GM23338 (cell line): ENCODE data around the gene TM9SF4. TPM values are rescaled to one million over a fixed set of nuclear protein-coding genes. Genes with fewer than 3 reads are reported as not detected.

Source experiments
- ATAC-seq: fragments of 200-7000 bp; cut with Tn5 transposase; 3 replicates; pipeline ENCODE4 v1.9.1; 2020
- DNase-seq: peaks from one replicate; pipeline ENCODE4 v3.0.0-alpha.2; 2015; ENCODE audit warnings: low spot score
- H2AFZ ChIP-seq: fragments of 200-600 bp; sonication (generic); 2 replicates; pipeline ENCODE4 v1.8.0; 2016; ENCODE audit warnings: antibody characterized with exemption, mild to moderate bottlenecking, moderate library complexity
- H3F3A ChIP-seq: fragments of 200-600 bp; sonication (generic); replicated peaks from 2 replicates; pipeline ENCODE4 v1.8.0; 2017; ENCODE audit warnings: antibody characterized with exemption, mixed run types, low read depth
- H3K27ac ChIP-seq: fragments of 200-600 bp; sonication (generic); 2 replicates; pipeline ENCODE4 v1.6.1; 2016; ENCODE audit warnings: low read depth
- H3K27me3 ChIP-seq: fragments of 200-600 bp; sonication (generic); 2 replicates; pipeline ENCODE4 v1.8.0; 2016; ENCODE audit warnings: mild to moderate bottlenecking, mixed run types, moderate library complexity; ENCODE audit not compliant: insufficient read depth
- H3K36me3 ChIP-seq: fragments of 200-600 bp; sonication (generic); 2 replicates; pipeline ENCODE4 v1.8.0; 2016; ENCODE audit warnings: mild to moderate bottlenecking; ENCODE audit not compliant: insufficient read depth
- H3K4me1 ChIP-seq: fragments of 200-600 bp; sonication (generic); 2 replicates; pipeline ENCODE4 v1.8.0; 2016; ENCODE audit warnings: mild to moderate bottlenecking, moderate library complexity; ENCODE audit not compliant: insufficient read depth
- H3K4me2 ChIP-seq: fragments of 200-600 bp; sonication (generic); 2 replicates; pipeline ENCODE4 v1.7.1; 2017; ENCODE audit warnings: mixed run types
- H3K4me3 ChIP-seq: fragments of 200-600 bp; sonication (generic); 2 replicates; pipeline ENCODE4 v1.6.1; 2016; ENCODE audit warnings: mixed run types
- H3K79me2 ChIP-seq: fragments of 200-600 bp; sonication (generic); replicated peaks from 2 replicates; pipeline ENCODE4 v1.8.0; 2017; ENCODE audit warnings: mild to moderate bottlenecking; ENCODE audit not compliant: insufficient read depth
- H3K9me2 ChIP-seq: fragments of 200-600 bp; sonication (generic); 2 replicates; pipeline ENCODE4 v1.8.0; 2017; ENCODE audit not compliant: insufficient read depth
- H4K20me1 ChIP-seq: fragments of 200-600 bp; sonication (generic); replicated peaks from 2 replicates; pipeline ENCODE4 v1.8.0; 2017; ENCODE audit warnings: mild to moderate bottlenecking; ENCODE audit not compliant: insufficient read depth
- H3K27ac Mint-ChIP-seq: 2 replicates; pipeline ENCODE4 v1.8.0; 2020; ENCODE audit warnings: inconsistent platforms, mild to moderate bottlenecking, moderate library complexity, mixed read lengths
- H3K27me3 Mint-ChIP-seq: 3 replicates; pipeline ENCODE4 v1.8.0; 2022; ENCODE audit warnings: low read depth, mild to moderate bottlenecking, moderate library complexity, mixed read lengths, inconsistent platforms; ENCODE audit not compliant: insufficient read depth, poor library complexity
- H3K36me3 Mint-ChIP-seq: 3 replicates; pipeline ENCODE4 v1.8.0; 2021; ENCODE audit warnings: low read depth, mild to moderate bottlenecking, inconsistent platforms, moderate library complexity, mixed read lengths
- H3K4me1 Mint-ChIP-seq: 3 replicates; pipeline ENCODE4 v1.8.0; 2020; ENCODE audit warnings: mild to moderate bottlenecking, inconsistent platforms, mixed read lengths
- H3K4me3 Mint-ChIP-seq: 3 replicates; pipeline ENCODE4 v1.8.0; 2021; ENCODE audit warnings: moderate library complexity, mild to moderate bottlenecking, inconsistent platforms, mixed read lengths
- H3K9me3 Mint-ChIP-seq: 3 replicates; pipeline ENCODE4 v1.8.0; 2020; ENCODE audit warnings: moderate library complexity, mild to moderate bottlenecking, inconsistent platforms, mixed read lengths
- CREB1 ChIP-seq: fragments of 250-450 bp; sonication (Bioruptor Pico); IDR thresholded peaks from 2 replicates; pipeline ENCODE4 v1.5.0; 2020; ENCODE audit warnings: low read depth, mild to moderate bottlenecking, moderate library complexity
- EZH2 ChIP-seq: fragments of 200-600 bp; sonication (generic); IDR thresholded peaks from one replicate; pipeline ENCODE4 v1.8.0; 2017; ENCODE audit warnings: antibody characterized with exemption, mild to moderate bottlenecking, low read depth; ENCODE audit not compliant: unreplicated experiment
- EZH2phosphoT487 ChIP-seq: fragments of 200-600 bp; sonication (generic); IDR thresholded peaks from one replicate; pipeline ENCODE4 v1.8.1; 2018; ENCODE audit warnings: antibody characterized with exemption; ENCODE audit not compliant: unreplicated experiment
- JUNB ChIP-seq: IDR thresholded peaks from one replicate; pipeline ENCODE4 v1.6.1; 2016; ENCODE audit warnings: antibody characterized with exemption; ENCODE audit not compliant: unreplicated experiment
- NANOG ChIP-seq: IDR thresholded peaks from 2 replicates; pipeline ENCODE4 v1.6.1; 2016; ENCODE audit warnings: antibody characterized with exemption, borderline replicate concordance
- POLR2AphosphoS5 ChIP-seq: IDR thresholded peaks from 2 replicates; pipeline ENCODE4 v1.6.1; 2016; ENCODE audit warnings: antibody characterized with exemption, low read depth
- REST ChIP-seq: IDR thresholded peaks from one replicate; pipeline ENCODE4 v1.6.1; 2018; ENCODE audit warnings: antibody characterized with exemption; ENCODE audit not compliant: unreplicated experiment
- STAT1 ChIP-seq: IDR thresholded peaks from one replicate; pipeline ENCODE4 v1.6.1; 2016; ENCODE audit warnings: antibody characterized with exemption; ENCODE audit not compliant: unreplicated experiment
- ZNF114 ChIP-seq: fragments of 250-450 bp; sonication (Bioruptor Pico); IDR thresholded peaks from 2 replicates; pipeline ENCODE4 v1.5.0; 2020; ENCODE audit warnings: mild to moderate bottlenecking, moderate library complexity
- ZNF331 ChIP-seq: fragments of 250-450 bp; sonication (Bioruptor Pico); IDR thresholded peaks from 2 replicates; pipeline ENCODE4 v1.5.0; 2020; ENCODE audit warnings: low read depth, mild to moderate bottlenecking, moderate library complexity
- polyA plus RNA-seq: library from polyadenylated mRNA; unstranded; fragments of >200 nt; fragmentation: Nextera tagmentation; extraction: Ambion mirVana; gene quantifications from 2 replicates; pipeline ENCODE4 v1.2.1, GENCODE V29; 2016
- total RNA-seq: library from RNA; depleted of rRNA; stranded (reverse); fragments of >200 nt; shearing (Covaris generic); gene quantifications from 2 replicates; pipeline ENCODE4 v1.2.3, GENCODE V29; 2014
- TF ChIP-seq, protein P1 (sequence below), 2 experiments: fragments of 200-600 bp in 1 of 2; sonication (generic) in 1 of 2; conservative IDR thresholded peaks; 2 replicates each; pipeline versions ENCODE4 v1.5.1 to v1.6.1; 2016 to 2017; ENCODE audit warnings: antibody characterized with exemption in 2 of 2, low read depth in 2 of 2, mild to moderate bottlenecking in 2 of 2, moderate library complexity in 1 of 2
- TF ChIP-seq, protein P2 (sequence below): fragments of 250-450 bp; sonication (Bioruptor Pico); IDR thresholded peaks from 2 replicates; pipeline ENCODE4 v1.5.0; 2020; ENCODE audit warnings: mild to moderate bottlenecking, moderate library complexity
- TF ChIP-seq, protein P3 (sequence below): IDR thresholded peaks from 2 replicates; pipeline ENCODE4 v1.6.1; 2016; ENCODE audit warnings: antibody characterized with exemption

Gene TM9SF4
- total and polyA plus RNA-seq, 2 experiments from 2014 or later: 20.4 to 52.6 TPM

DNA sequence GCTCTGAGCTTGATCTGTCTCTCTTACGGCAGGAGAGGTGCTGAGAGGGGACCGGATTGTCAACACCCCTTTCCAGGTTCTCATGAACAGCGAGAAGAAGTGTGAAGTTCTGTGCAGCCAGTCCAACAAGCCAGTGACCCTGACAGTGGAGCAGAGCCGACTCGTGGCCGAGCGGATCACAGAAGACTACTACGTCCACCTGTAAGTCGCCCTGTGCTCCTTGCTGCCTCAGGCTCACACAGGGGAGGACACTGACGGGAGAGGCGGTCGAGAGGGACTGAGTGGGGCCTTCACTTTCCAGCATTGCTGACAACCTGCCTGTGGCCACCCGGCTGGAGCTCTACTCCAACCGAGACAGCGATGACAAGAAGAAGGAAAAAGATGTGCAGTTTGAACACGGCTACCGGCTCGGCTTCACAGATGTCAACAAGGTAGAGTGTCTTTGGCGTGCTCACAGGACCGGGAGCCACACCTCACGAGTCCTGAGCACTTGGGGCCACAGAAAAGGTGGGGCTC is 32.0 kb downstream of the TM9SF4 start:
- no peak overlapping the region for H3K27ac Mint-ChIP-seq
- ATAC-seq: no peak
- H3K36me3 ChIP-seq: peaks cover 72% of the 10 kb centered on the region

More for the DNA sequence above, 32.0 kb downstream of the TM9SF4 start:
- H3F3A ChIP-seq: no peaks in the 10 kb centered on the region
- H4K20me1 ChIP-seq: peaks cover 34% of the 10 kb centered on the region
- H3K27me3 Mint-ChIP-seq: peaks cover 2% of the 10 kb centered on the region
- no peaks in the 10 kb centered on the region for H3K79me2 ChIP-seq
- H3K9me3 Mint-ChIP-seq: no peaks in the 10 kb centered on the region; the same call in 2 of the 3 replicates
- no peak for TF ChIP-seq JUNB
- TF ChIP-seq STAT1: no peak
- no peak for TF ChIP-seq CREB1 (CRISPR knock-in tag)
- TF ChIP-seq, protein P1, sequence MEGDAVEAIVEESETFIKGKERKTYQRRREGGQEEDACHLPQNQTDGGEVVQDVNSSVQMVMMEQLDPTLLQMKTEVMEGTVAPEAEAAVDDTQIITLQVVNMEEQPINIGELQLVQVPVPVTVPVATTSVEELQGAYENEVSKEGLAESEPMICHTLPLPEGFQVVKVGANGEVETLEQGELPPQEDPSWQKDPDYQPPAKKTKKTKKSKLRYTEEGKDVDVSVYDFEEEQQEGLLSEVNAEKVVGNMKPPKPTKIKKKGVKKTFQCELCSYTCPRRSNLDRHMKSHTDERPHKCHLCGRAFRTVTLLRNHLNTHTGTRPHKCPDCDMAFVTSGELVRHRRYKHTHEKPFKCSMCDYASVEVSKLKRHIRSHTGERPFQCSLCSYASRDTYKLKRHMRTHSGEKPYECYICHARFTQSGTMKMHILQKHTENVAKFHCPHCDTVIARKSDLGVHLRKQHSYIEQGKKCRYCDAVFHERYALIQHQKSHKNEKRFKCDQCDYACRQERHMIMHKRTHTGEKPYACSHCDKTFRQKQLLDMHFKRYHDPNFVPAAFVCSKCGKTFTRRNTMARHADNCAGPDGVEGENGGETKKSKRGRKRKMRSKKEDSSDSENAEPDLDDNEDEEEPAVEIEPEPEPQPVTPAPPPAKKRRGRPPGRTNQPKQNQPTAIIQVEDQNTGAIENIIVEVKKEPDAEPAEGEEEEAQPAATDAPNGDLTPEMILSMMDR (conservative IDR thresholded peaks at IDR 0.05; ENCODE audit: low read depth in 2 of 2): no peak
- no peak for TF ChIP-seq ZNF114 (CRISPR knock-in tag)
- no peak for TF ChIP-seq NANOG
- TF ChIP-seq, protein P2, sequence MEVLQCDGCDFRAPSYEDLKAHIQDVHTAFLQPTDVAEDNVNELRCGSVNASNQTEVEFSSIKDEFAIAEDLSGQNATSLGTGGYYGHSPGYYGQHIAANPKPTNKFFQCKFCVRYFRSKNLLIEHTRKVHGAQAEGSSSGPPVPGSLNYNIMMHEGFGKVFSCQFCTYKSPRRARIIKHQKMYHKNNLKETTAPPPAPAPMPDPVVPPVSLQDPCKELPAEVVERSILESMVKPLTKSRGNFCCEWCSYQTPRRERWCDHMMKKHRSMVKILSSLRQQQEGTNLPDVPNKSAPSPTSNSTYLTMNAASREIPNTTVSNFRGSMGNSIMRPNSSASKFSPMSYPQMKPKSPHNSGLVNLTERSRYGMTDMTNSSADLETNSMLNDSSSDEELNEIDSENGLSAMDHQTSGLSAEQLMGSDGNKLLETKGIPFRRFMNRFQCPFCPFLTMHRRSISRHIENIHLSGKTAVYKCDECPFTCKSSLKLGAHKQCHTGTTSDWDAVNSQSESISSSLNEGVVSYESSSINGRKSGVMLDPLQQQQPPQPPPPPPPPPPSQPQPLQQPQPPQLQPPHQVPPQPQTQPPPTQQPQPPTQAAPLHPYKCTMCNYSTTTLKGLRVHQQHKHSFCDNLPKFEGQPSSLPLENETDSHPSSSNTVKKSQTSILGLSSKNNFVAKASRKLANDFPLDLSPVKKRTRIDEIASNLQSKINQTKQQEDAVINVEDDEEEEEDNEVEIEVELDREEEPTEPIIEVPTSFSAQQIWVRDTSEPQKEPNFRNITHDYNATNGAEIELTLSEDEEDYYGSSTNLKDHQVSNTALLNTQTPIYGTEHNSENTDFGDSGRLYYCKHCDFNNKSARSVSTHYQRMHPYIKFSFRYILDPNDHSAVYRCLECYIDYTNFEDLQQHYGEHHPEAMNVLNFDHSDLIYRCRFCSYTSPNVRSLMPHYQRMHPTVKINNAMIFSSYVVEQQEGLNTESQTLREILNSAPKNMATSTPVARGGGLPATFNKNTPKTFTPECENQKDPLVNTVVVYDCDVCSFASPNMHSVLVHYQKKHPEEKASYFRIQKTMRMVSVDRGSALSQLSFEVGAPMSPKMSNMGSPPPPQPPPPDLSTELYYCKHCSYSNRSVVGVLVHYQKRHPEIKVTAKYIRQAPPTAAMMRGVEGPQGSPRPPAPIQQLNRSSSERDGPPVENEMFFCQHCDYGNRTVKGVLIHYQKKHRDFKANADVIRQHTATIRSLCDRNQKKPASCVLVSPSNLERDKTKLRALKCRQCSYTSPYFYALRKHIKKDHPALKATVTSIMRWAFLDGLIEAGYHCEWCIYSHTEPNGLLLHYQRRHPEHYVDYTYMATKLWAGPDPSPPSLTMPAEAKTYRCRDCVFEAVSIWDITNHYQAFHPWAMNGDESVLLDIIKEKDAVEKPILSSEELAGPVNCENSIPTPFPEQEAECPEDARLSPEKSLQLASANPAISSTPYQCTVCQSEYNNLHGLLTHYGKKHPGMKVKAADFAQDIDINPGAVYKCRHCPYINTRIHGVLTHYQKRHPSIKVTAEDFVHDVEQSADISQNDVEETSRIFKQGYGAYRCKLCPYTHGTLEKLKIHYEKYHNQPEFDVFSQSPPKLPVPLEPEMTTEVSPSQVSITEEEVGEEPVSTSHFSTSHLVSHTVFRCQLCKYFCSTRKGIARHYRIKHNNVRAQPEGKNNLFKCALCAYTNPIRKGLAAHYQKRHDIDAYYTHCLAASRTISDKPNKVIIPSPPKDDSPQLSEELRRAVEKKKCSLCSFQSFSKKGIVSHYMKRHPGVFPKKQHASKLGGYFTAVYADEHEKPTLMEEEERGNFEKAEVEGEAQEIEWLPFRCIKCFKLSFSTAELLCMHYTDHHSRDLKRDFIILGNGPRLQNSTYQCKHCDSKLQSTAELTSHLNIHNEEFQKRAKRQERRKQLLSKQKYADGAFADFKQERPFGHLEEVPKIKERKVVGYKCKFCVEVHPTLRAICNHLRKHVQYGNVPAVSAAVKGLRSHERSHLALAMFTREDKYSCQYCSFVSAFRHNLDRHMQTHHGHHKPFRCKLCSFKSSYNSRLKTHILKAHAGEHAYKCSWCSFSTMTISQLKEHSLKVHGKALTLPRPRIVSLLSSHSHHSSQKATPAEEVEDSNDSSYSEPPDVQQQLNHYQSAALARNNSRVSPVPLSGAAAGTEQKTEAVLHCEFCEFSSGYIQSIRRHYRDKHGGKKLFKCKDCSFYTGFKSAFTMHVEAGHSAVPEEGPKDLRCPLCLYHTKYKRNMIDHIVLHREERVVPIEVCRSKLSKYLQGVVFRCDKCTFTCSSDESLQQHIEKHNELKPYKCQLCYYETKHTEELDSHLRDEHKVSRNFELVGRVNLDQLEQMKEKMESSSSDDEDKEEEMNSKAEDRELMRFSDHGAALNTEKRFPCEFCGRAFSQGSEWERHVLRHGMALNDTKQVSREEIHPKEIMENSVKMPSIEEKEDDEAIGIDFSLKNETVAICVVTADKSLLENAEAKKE (CRISPR knock-in tag): no peak
- no peak for TF ChIP-seq ZNF331 (CRISPR knock-in tag)
- TF ChIP-seq, protein P3, sequence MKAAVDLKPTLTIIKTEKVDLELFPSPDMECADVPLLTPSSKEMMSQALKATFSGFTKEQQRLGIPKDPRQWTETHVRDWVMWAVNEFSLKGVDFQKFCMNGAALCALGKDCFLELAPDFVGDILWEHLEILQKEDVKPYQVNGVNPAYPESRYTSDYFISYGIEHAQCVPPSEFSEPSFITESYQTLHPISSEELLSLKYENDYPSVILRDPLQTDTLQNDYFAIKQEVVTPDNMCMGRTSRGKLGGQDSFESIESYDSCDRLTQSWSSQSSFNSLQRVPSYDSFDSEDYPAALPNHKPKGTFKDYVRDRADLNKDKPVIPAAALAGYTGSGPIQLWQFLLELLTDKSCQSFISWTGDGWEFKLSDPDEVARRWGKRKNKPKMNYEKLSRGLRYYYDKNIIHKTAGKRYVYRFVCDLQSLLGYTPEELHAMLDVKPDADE: no peak
- TF ChIP-seq POLR2AphosphoS5: no peak
- no peak for TF ChIP-seq EZH2
- TF ChIP-seq REST: no peak
- no peak for TF ChIP-seq EZH2phosphoT487
- H3K9me2 ChIP-seq: no peaks in the 10 kb centered on the region
- peaks cover 78% of the 10 kb centered on the region for H3K36me3 Mint-ChIP-seq
- no peaks in the 10 kb centered on the region for H3K27me3 ChIP-seq
- no peak overlapping the region for H3K4me2 ChIP-seq
- no peak overlapping the region for H2AFZ ChIP-seq
- no peak overlapping the region for H3K4me3 ChIP-seq
- no peaks in the 10 kb centered on the region for H3K4me1 Mint-ChIP-seq
- no peak for DNase-seq
- H3K4me1 ChIP-seq: no peaks in the 10 kb centered on the region
- H3K27ac ChIP-seq: no peak overlapping the region
- H3K4me3 Mint-ChIP-seq: no peak overlapping the region
